HUES6 (cell line): ENCODE measurements around the gene PKNOX1.
"Not testable (repeated sequence)": the region's sequence is repeated elsewhere in the genome, so short reads cannot be mapped to it uniquely, and the experiment has no call there.

Experiments used
- H3K27ac ChIP-seq: 2 replicates; pipeline ENCODE4 v1.7.0; 2013; ENCODE audit warnings: low read depth, mild to moderate bottlenecking, low read length, inconsistent platforms
- H3K27me3 ChIP-seq: 2 replicates; pipeline ENCODE4 v1.6.1; 2013; ENCODE audit warnings: low read length; ENCODE audit not compliant: control insufficient read depth, insufficient read depth
- H3K36me3 ChIP-seq: 2 replicates; pipeline ENCODE4 v1.6.1; 2013; ENCODE audit warnings: low read length; ENCODE audit not compliant: control insufficient read depth, insufficient read depth
- H3K4me1 ChIP-seq: 2 replicates; pipeline ENCODE4 v1.6.1; 2013; ENCODE audit warnings: low read length; ENCODE audit not compliant: control insufficient read depth, insufficient read depth
- H3K4me3 ChIP-seq: 2 replicates; pipeline ENCODE4 v1.5.1; 2013; ENCODE audit warnings: low read depth, low read length
- H3K9ac ChIP-seq: one replicate; pipeline ENCODE4 v1.6.1; 2013; ENCODE audit warnings: mild to moderate bottlenecking, low read length
- H3K9me3 ChIP-seq: 2 replicates; pipeline ENCODE4 v1.6.1; 2013; ENCODE audit warnings: low read depth, low read length; ENCODE audit not compliant: control insufficient read depth, insufficient read depth

PKNOX1 gene

DNA sequence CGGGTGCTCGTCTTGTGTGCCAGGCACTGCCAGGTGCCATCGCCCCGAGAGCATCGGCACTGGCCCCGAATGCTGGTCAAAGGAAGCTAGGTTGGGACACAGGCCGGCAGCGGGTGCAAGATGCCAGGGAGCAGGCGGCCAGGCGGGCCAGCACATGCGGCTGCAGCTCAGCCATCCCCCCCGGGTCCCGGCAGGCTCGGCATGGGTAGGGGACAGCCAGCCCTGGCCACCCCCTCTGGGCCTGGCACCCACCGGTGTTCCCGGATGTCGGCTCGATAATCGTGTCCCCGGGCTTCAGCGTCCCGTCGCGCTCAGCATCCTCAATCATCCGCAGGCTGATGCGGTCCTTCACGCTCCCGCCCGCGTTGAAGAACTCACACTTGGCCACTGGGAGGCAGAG is 91.6 kb downstream of the PKNOX1 start:
- H3K4me3 ChIP-seq, H3K36me3 ChIP-seq, H3K27ac ChIP-seq, H3K9me3 ChIP-seq, H3K27me3 ChIP-seq, H3K4me1 ChIP-seq, H3K9ac ChIP-seq: not testable (repeated sequence)

DNA sequence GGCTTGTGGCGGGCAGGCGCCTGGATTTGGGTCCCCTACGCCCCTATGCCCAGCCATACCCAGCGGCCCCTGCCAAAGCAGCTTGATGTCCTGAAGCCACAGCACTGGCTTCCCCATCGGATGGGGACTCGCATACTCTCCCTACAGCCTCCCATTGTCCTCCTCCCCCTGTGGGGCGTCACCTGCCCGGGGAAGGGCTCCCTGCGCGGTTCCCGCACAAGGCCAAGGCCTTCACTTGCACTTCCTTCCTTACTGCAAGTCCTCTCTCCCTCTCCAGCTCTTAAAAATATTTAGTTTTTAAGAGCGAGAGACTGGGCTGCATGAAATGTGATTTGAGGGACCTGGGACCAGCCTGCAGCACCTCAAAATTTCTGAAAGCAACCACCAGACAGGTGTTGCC is 92.3 kb downstream of the PKNOX1 start:
- not testable (repeated sequence) for H3K9ac ChIP-seq, H3K9me3 ChIP-seq, H3K4me1 ChIP-seq, H3K4me3 ChIP-seq, H3K27me3 ChIP-seq, H3K27ac ChIP-seq, H3K36me3 ChIP-seq

DNA sequence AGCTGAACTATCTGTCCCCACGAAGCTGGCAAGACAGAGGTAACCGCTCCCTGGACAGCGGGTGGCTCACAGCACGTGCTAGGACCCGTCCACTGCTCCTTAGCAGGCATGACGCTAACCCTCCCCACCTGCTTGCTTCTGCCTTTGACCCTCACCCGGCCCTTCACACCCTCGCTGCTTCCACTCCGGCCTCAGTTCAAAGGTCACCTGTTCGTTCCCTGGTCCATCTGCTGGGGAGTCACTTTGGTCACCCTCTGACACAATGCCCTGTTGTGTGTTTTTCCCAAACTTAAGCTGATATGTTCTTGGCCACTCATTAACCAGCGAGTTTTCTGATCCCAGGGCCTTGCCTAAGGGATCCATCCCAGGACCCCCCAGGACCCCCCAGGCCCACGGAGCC is 93.7 kb downstream of the PKNOX1 start:
- H3K36me3 ChIP-seq, H3K27ac ChIP-seq, H3K9ac ChIP-seq, H3K9me3 ChIP-seq, H3K4me3 ChIP-seq, H3K27me3 ChIP-seq, H3K4me1 ChIP-seq: not testable (repeated sequence)

DNA sequence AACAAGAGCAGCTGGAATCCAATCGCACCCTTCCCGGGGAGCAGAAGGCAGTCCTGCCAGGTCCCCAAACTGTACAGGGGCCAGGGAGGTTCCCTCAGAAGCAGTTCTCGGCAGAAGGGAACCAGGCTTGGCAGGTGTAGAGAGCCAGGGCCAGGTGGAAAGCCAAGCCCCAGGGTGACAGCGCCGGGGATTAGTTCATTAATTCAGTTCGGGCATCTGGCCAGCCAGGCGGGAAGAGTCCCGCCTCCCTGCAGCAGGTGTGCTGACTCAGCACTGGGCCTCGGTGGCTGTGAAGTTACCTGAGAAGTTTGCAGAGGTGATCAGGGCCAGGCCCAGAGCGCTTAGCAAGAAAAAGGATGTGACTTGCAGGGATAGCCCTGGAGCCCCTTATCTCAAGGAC is 95.3 kb downstream of the PKNOX1 start:
- not testable (repeated sequence) for H3K9ac ChIP-seq, H3K27me3 ChIP-seq, H3K9me3 ChIP-seq, H3K36me3 ChIP-seq, H3K4me3 ChIP-seq, H3K27ac ChIP-seq, H3K4me1 ChIP-seq

- not testable (repeated sequence) for H3K4me3 ChIP-seq, H3K36me3 ChIP-seq, H3K9ac ChIP-seq, H3K27ac ChIP-seq, H3K27me3 ChIP-seq, H3K4me1 ChIP-seq, H3K9me3 ChIP-seq
Measured at GRCh38 chr21:43072742-43073141, 98.4 kb downstream of the PKNOX1 start.

GRCh38 chr21:43074401-43075169 is 100.2 kb downstream of the PKNOX1 start:
- not testable (repeated sequence) for H3K36me3 ChIP-seq, H3K27ac ChIP-seq, H3K9me3 ChIP-seq, H3K9ac ChIP-seq, H3K27me3 ChIP-seq, H3K4me1 ChIP-seq, H3K4me3 ChIP-seq

DNA sequence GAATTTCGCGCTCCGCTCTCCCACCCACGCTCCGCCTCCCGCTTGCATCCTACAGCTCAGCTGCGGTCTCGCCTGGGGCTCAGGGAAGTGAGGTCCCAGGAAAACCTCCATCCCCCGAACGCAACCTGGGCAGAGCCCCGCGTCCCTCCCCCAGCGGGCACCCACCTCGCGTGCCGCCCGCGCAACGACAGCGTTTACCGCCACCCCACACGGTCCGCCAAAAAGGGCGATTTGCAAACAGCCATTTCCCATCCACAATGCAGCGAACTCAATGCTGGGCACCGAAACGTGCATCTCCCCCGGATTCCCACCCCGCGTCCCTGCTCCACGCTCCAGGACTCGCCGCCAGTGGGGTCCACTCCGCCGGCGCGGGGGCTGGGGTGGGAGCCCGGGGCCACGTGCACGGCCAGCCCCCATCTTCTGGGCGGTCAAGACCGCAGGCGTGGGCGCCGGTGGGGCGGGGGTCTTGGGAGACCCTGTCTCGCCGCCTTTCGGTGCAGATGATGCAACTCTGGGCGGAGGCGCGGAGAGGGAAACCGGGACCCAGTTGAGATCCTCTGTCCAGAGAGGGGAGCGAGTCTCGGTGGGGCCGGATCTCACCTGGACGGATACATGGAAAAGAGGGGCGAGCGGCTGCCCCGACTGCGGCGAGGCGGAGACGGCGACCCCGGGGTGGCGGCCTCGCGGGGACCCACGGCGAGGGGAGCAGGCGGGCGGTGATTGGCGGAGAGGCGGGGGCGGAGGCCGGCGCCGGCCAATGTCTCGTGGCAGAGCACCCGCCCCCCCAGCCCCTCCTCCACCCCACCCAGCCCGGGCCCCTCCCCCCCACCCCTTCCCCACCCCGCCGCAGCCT is 101.0 kb downstream of the PKNOX1 start, which contains the start of gene CBS:
Gene CBS, minus strand, starts transcription at position 666 of the 853 bp plus-strand sequence. CDS start 3,642 bp downstream, outside the sequence.
- not testable (repeated sequence) for H3K9ac ChIP-seq, H3K4me3 ChIP-seq, H3K27me3 ChIP-seq, H3K4me1 ChIP-seq, H3K27ac ChIP-seq, H3K9me3 ChIP-seq, H3K36me3 ChIP-seq

DNA sequence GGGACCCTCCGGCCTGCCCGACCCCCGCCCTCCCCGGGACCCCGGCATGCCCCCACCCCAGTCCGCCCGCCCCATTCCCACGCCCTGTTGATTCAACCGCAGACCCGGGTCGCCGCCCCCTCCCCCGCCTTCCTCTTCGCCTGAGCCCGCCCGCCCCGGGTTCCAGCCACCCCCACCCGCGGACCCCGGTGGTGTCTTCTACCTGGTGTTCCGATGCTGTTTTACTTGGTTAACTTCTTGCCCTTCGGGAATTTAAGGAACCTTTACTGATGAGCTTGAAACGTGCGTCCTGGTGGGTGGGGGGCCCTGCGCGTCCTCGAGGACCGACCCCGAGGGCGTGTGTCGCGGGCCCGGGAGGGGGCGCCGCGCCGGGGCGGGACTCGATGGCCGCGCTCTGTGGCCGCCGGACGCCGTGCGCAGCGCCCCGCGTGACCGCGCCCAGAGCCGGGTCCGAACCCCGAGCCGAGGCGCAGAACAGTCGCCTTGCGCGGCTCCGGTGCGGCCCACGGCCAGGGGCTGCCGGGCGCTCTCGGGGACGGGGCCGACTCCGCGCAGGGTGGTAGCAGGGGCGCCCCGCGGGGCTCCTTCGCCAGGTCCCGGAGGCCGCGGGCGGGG is 101.8 kb downstream of the PKNOX1 start:
- H3K36me3 ChIP-seq, H3K4me3 ChIP-seq, H3K27ac ChIP-seq, H3K4me1 ChIP-seq, H3K27me3 ChIP-seq, H3K9ac ChIP-seq, H3K9me3 ChIP-seq: not testable (repeated sequence)

DNA sequence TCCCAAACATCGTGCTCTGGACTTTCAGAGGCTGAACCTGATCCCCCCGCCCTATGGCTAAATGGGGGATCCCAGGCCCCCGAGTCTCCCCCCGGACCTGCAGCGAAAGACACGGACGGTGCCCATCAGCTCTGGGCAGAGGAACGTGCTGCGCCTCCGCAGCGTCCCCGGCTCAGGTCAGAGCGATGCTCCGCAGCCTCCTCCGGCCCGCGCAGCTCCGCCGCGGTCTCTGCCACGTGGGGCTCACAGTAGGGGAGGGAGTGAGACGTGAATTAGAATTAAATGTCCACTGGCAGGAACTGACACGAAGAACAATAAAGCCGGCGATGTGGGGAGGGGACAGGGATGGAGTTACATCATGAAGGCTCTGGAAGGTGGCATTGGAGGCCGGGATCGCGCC is 102.3 kb downstream of the PKNOX1 start:
- H3K4me1 ChIP-seq, H3K27ac ChIP-seq, H3K4me3 ChIP-seq, H3K9ac ChIP-seq, H3K36me3 ChIP-seq, H3K27me3 ChIP-seq, H3K9me3 ChIP-seq: not testable (repeated sequence)

- H3K4me3 ChIP-seq, H3K9ac ChIP-seq, H3K27me3 ChIP-seq, H3K27ac ChIP-seq, H3K4me1 ChIP-seq, H3K36me3 ChIP-seq, H3K9me3 ChIP-seq: not testable (repeated sequence)
Measured at GRCh38 chr21:43082587-43083300, 108.4 kb downstream of the PKNOX1 start.
